Renal cortical epithelial cell (primary cell): Measurements from ENCODE around the gene PALD1. TPM values are rescaled to one million over a fixed set of nuclear protein-coding genes. Genes with fewer than 3 reads are reported as not detected.
"Not testable (repeated sequence)": the region's sequence is repeated elsewhere in the genome, so short reads cannot be mapped to it uniquely, and the experiment has no call there.

Experiments
- DNase-seq: peaks from one replicate; pipeline ENCODE4 v3.0.0-alpha.2; 2011; ENCODE audit warnings: low read depth
- total RNA-seq: library from RNA; depleted of rRNA; stranded (reverse); fragments of >200 nt; gene quantifications from 2 replicates; pipeline ENCODE4 v1.2.3, GENCODE V29; 2014

PALD1 gene
- total RNA-seq, 1 donor from 2014 or later, result 1.7 TPM

- DNase-seq, result no peak
These were observed 124.3 kb downstream of the PALD1 start, which contains the start of gene PRF1 for GRCh38 chr10:70602665-70603448. Gene PRF1, minus strand, starts transcription at chr10:70602741. Its CDS starts 1,839 bp downstream, at chr10:70600902.

- no peak for DNase-seq
These were observed 124.9 kb downstream of the PALD1 start for GRCh38 chr10:70603449-70603801.

GRCh38 chr10:70604106-70604505 is 125.5 kb downstream of the PALD1 start:
- no peak for DNase-seq

GRCh38 chr10:70605161-70605560 is 126.6 kb downstream of the PALD1 start:
- DNase-seq, result no peak

- DNase-seq, result no peak
These were observed 129.4 kb downstream of the PALD1 start for GRCh38 chr10:70607936-70608335.

GRCh38 chr10:70613941-70614340 is 135.4 kb downstream of the PALD1 start:
- DNase-seq, result no peak

- DNase-seq, result not testable (repeated sequence)
These were observed 135.8 kb downstream of the PALD1 start for GRCh38 chr10:70614364-70614763.

GRCh38 chr10:70615211-70615610 is 136.6 kb downstream of the PALD1 start:
- DNase-seq, result no peak

GRCh38 chr10:70615784-70616522 is 137.4 kb downstream of the PALD1 start:
- DNase-seq, result no peak

GRCh38 chr10:70616761-70617160 is 138.2 kb downstream of the PALD1 start:
- DNase-seq, result no peak

Other genes starting within 250 kb of the PALD1 start
- gene PPA1, start 245.3 kb upstream of the PALD1 start, total RNA-seq, result 303 and 587 TPM in 2 replicates
- gene NPFFR1, start 194.8 kb upstream of the PALD1 start, total RNA-seq, result under 0.01 TPM in 1 of 2 replicates, not detected in the other
- gene LRRC20, start 96.1 kb upstream of the PALD1 start, total RNA-seq, result 27.4 and 41.8 TPM in 2 replicates
- 30.9 and 61.1 TPM in 2 replicates for gene EIF4EBP2, start 74.6 kb upstream of the PALD1 start, total RNA-seq
- not detected in 2 replicates for gene NODAL, start 37.1 kb upstream of the PALD1 start, total RNA-seq
- gene PRF1, start 124.0 kb downstream of the PALD1 start, total RNA-seq, result not detected in 2 replicates
- gene ADAMTS14, start 193.7 kb downstream of the PALD1 start, total RNA-seq, result 1.9 and 3.6 TPM in 2 replicates